ENCODE results near the gene IQSEC2. TPM values are rescaled to one million over a fixed set of nuclear protein-coding genes. Genes with fewer than 3 reads are reported as not detected.

The IQSEC2 gene
- total and polyA plus RNA-seq, 9 of the 15 experiments (the other 6 are each of a cell fraction or from before 2014, with no cell fraction given) = 2.7 to 41.8 (median 20.1) TPM

GRCh38 chrX:53224860-53225797, 56.3 kb downstream of the IQSEC2 start, which contains the start of gene KDM5C (continued):
- TF ChIP-seq HES1 (IDR thresholded peaks at IDR 0.05; ENCODE audit: low read depth) = peak; percentile 69
- TF ChIP-seq SMAD1 (IDR thresholded peaks at IDR 0.05; ENCODE audit: low read depth, low read length, partially characterized antibody) = peak; percentile 29
- peak; percentile 42; the same call in 1 of the 2 replicates for TF ChIP-seq ZBTB1 (CRISPR knock-in tag; IDR thresholded peaks at IDR 0.05; ENCODE audit: borderline replicate concordance, low read depth)
- TF ChIP-seq L3MBTL2 (IDR thresholded peaks at IDR 0.05) = peak; percentile 61; the same call in 1 of the 2 replicates
- 0 out of 2 replicates have a peak, but pooled peaks have one; percentile 3 for TF ChIP-seq JUND (IDR thresholded peaks at IDR 0.05; ENCODE audit: borderline replicate concordance, low read depth, low read length)
- peak; percentile 51; the same call in 1 of the 3 replicates for TF ChIP-seq JUND (tag; IDR thresholded peaks at IDR 0.05; ENCODE audit: borderline replicate concordance, low read depth, low read length)
- TF ChIP-seq TRIM28 (IDR thresholded peaks at IDR 0.05) = peak; percentile 82
- TF ChIP-seq MLLT1 (IDR thresholded peaks at IDR 0.05) = peak in 1 of 2 experiments; percentile 93; a peak in 2 of 4 replicates
- TF ChIP-seq CC2D1A (IDR thresholded peaks at IDR 0.05) = peak; percentile 53
- TF ChIP-seq WHSC1 (IDR thresholded peaks at IDR 0.05; ENCODE audit: low read length) = no peak
- peak; percentile 73 for TF ChIP-seq CEBPB (tag; IDR thresholded peaks at IDR 0.05)
- TF ChIP-seq ZNF316 (IDR thresholded peaks at IDR 0.05) = no peak
- TF ChIP-seq CREB3L1 (IDR thresholded peaks at IDR 0.05; ENCODE audit: borderline replicate concordance, low read depth) = peak; percentile 80; the same call in 1 of the 2 replicates
- TF ChIP-seq CXXC5 (CRISPR knock-in tag; IDR thresholded peaks at IDR 0.05) = peak; percentile 83
- TF ChIP-seq PHF8 (IDR thresholded peaks at IDR 0.05; ENCODE audit: borderline replicate concordance, low read length) = peak; percentile 93
- TF ChIP-seq EP400 (IDR thresholded peaks at IDR 0.05) = peak; percentile 97
- peak; percentile 95 for TF ChIP-seq BRD9 (IDR thresholded peaks at IDR 0.05; ENCODE audit: low read depth, partially characterized antibody)
- TF ChIP-seq PTRF (tag; IDR thresholded peaks at IDR 0.05) = no peak
- peak; percentile 92 for TF ChIP-seq NKRF (IDR thresholded peaks at IDR 0.05; ENCODE audit: borderline replicate concordance)
- TF ChIP-seq MIER1 (IDR thresholded peaks at IDR 0.05; ENCODE audit: low read depth) = peak; percentile 60; the same call in 1 of the 2 replicates
- peak; percentile 8; the same call in 1 of the 2 replicates for TF ChIP-seq CGGBP1 (CRISPR knock-in tag; IDR thresholded peaks at IDR 0.05)
- peak; percentile 63 for TF ChIP-seq MEF2D (tag; conservative IDR thresholded peaks at IDR 0.05; ENCODE audit: low read depth)

All from K562 (cell line).